HCT116 (cell line): ENCODE data around the gene DOK1. TPM values are rescaled to one million over a fixed set of nuclear protein-coding genes. Genes with fewer than 3 reads are reported as not detected.

Source experiments
- ATAC-seq: fragments of 200-7000 bp; cut with Tn5 transposase; 2 replicates; pipeline ENCODE4 v1.9.1; 2020; ENCODE audit warnings: mild to moderate bottlenecking, moderate library complexity
- BruUV-seq: library from RNA; stranded (reverse); fragments of 400-500 nt; replicated peaks from 2 replicates; lab custom pipeline; 2021; lab: Mats Ljungman, UMichigan
- CTCF ChIA-PET: fragments of 300-600 bp; sonication (Branson Sonifier 250); formaldehyde crosslinking; loops from one replicate; lab custom pipeline; 2021; ENCODE audit warnings: antibody characterized with exemption; lab: Charles Lee
- POLR2A ChIA-PET: fragments of 300-600, 350-600 bp; sonication (Branson Sonifier 250); formaldehyde crosslinking; loops from one replicate; lab custom pipeline; 2021; ENCODE audit warnings: antibody characterized with exemption; lab: Charles Lee
- RAD21 ChIA-PET, 2 experiments: fragments of 300-600 bp; sonication (Branson Sonifier 250); formaldehyde crosslinking; loops; one replicate each; lab custom pipeline; 2023; ENCODE audit warnings: low total read pairs in 2 of 2; ENCODE audit not compliant: uncharacterized antibody in 2 of 2, unreplicated experiment in 2 of 2, low non-redundant PET in 1 of 2; lab: Charles Lee
- DNase-seq: peaks from one replicate; pipeline ENCODE4 v3.0.0-alpha.2; 2010; ENCODE audit warnings: low read depth, low spot score
- H2AFZ ChIP-seq: fragments of 200-600 bp; shearing (Covaris generic), sonication (generic); 2 replicates; pipeline ENCODE4 v1.6.1; 2017; ENCODE audit warnings: low read depth, mixed run types, mixed read lengths, antibody characterized with exemption, low read length; ENCODE audit not compliant: poor library complexity, severe bottlenecking
- H3K27ac ChIP-seq: 2 replicates; pipeline ENCODE4 v1.5.1; 2012; ENCODE audit warnings: low read depth, low read length
- H3K27me3 ChIP-seq: fragments of 200-600 bp; sonication (generic); 2 replicates; pipeline ENCODE4 v1.6.1; 2016; ENCODE audit warnings: mixed run types, low read length, mixed read lengths; ENCODE audit not compliant: insufficient read depth
- H3K36me3 ChIP-seq, 2 experiments: fragments of 200-500 bp in 1 of 2; fragments of 200-600 bp in 1 of 2; sonication (Bioruptor generic) in 1 of 2; sonication (generic) in 1 of 2; 2 replicates each; pipeline versions ENCODE4 v1.5.1 to v1.6.1; 2014 to 2016; ENCODE audit warnings: low read length in 2 of 2, inconsistent platforms in 1 of 2, mixed read lengths in 1 of 2, mixed run types in 1 of 2; ENCODE audit not compliant: insufficient read depth in 2 of 2, control insufficient read depth in 1 of 2
- H3K4me1 ChIP-seq, 2 experiments: fragments of 200-600 bp in 1 of 2; sonication (generic) in 1 of 2; 2 replicates each; pipeline versions ENCODE4 v1.5.1 to v1.6.1; 2012 to 2017; ENCODE audit warnings: low read length in 2 of 2, inconsistent platforms in 1 of 2, mild to moderate bottlenecking in 1 of 2, mixed read lengths in 1 of 2, mixed run types in 1 of 2, moderate library complexity in 1 of 2; ENCODE audit not compliant: insufficient read depth in 2 of 2, control insufficient read depth in 1 of 2
- H3K4me2 ChIP-seq: fragments of 200-600 bp; sonication (generic); 2 replicates; pipeline ENCODE4 v1.6.1; 2017; ENCODE audit warnings: mixed run types, low read length, mixed read lengths
- H3K4me3 ChIP-seq, 2 experiments: fragments of 200-600 bp in 1 of 2; sonication (generic) in 1 of 2; replicated peaks in 1 of 2; 2 replicates each; pipeline ENCODE4 v1.5.1; 2011 to 2016; ENCODE audit warnings: low read length in 2 of 2, control low read depth in 1 of 2, low read depth in 1 of 2, mild to moderate bottlenecking in 1 of 2, mixed read lengths in 1 of 2, mixed run types in 1 of 2
- H3K79me2 ChIP-seq: fragments of 200-600 bp; sonication (generic); 2 replicates; pipeline ENCODE4 v1.6.1; 2017; ENCODE audit warnings: mild to moderate bottlenecking, mixed run types, low read length, moderate library complexity, mixed read lengths; ENCODE audit not compliant: insufficient read depth
- H3K9ac ChIP-seq: fragments of 200-600 bp; sonication (generic); 2 replicates; pipeline ENCODE4 v1.6.1; 2016; ENCODE audit warnings: low read length, mixed read lengths
- H3K9me2 ChIP-seq: fragments of 200-600 bp; sonication (generic), shearing (Covaris generic); 2 replicates; pipeline ENCODE4 v1.6.1; 2017; ENCODE audit warnings: mixed run types, mild to moderate bottlenecking, moderate library complexity; ENCODE audit not compliant: insufficient read depth
- H3K9me3 ChIP-seq, 2 experiments: fragments of 200-500 bp in 1 of 2; fragments of 200-600 bp in 1 of 2; sonication (Bioruptor generic) in 1 of 2; sonication (generic) in 1 of 2; 2 replicates each; pipeline ENCODE4 v1.6.1; 2014 to 2017; ENCODE audit warnings: low read length in 2 of 2, mixed read lengths in 2 of 2, inconsistent platforms in 1 of 2, low read depth in 1 of 2, mild to moderate bottlenecking in 1 of 2, mixed run types in 1 of 2, moderate library complexity in 1 of 2; ENCODE audit not compliant: control insufficient read depth in 1 of 2, insufficient read depth in 1 of 2
- H4K20me1 ChIP-seq: fragments of 200-600 bp; sonication (generic), shearing (Covaris generic); 2 replicates; pipeline ENCODE4 v1.6.1; 2017; ENCODE audit warnings: mixed run types, mild to moderate bottlenecking, moderate library complexity; ENCODE audit not compliant: insufficient read depth
- CEBPB ChIP-seq: IDR thresholded peaks from 2 replicates; pipeline ENCODE4 v1.6.1; 2012; ENCODE audit warnings: low read depth
- EGR1 ChIP-seq: IDR thresholded peaks from 2 replicates; pipeline ENCODE4 v1.6.1; 2012; ENCODE audit warnings: low read depth
- EZH2 ChIP-seq: fragments of 200-600 bp; sonication (generic); IDR thresholded peaks from 2 replicates; pipeline ENCODE4 v1.6.1; 2017; ENCODE audit warnings: antibody characterized with exemption, mixed run types
- JUND ChIP-seq: IDR thresholded peaks from 2 replicates; pipeline ENCODE4 v1.6.1; 2012
- RAD21 ChIP-seq: IDR thresholded peaks from 2 replicates; pipeline ENCODE4 v1.6.1; 2012; ENCODE audit warnings: low read depth, mild to moderate bottlenecking
- SP1 ChIP-seq: IDR thresholded peaks from 2 replicates; pipeline ENCODE4 v1.6.1; 2012; ENCODE audit warnings: low read depth
- intact Hi-C: fragments of 100-400 bp; cut with micrococcal nuclease; formaldehyde crosslinking; loops from 2 replicates; pipeline ENCODE4 v1.10.0; 2022
- total RNA-seq: library from RNA; stranded (reverse); gene quantifications from one replicate; pipeline ENCODE4 v1.2.1, GENCODE V29; 2021; ENCODE audit not compliant: unreplicated experiment
- TF ChIP-seq, protein P1 (sequence below): IDR thresholded peaks from 2 replicates; pipeline ENCODE4 v1.6.1; 2012; ENCODE audit warnings: low read depth
- TF ChIP-seq, protein P2 (sequence below): IDR thresholded peaks from 2 replicates; pipeline ENCODE4 v1.6.1; 2011; ENCODE audit warnings: mild to moderate bottlenecking, low read length, moderate library complexity; ENCODE audit not compliant: insufficient replicate concordance; ENCODE audit errors: extremely low read depth
- TF ChIP-seq, protein P3 (sequence below): IDR thresholded peaks from 2 replicates; pipeline ENCODE4 v1.6.1; 2012
- TF ChIP-seq, protein P4 (sequence below): IDR thresholded peaks from 2 replicates; pipeline ENCODE4 v1.6.1; 2012

DOK1 gene
- total RNA-seq, 1 experiment from 2014 or later: 18.8 TPM

DNA sequence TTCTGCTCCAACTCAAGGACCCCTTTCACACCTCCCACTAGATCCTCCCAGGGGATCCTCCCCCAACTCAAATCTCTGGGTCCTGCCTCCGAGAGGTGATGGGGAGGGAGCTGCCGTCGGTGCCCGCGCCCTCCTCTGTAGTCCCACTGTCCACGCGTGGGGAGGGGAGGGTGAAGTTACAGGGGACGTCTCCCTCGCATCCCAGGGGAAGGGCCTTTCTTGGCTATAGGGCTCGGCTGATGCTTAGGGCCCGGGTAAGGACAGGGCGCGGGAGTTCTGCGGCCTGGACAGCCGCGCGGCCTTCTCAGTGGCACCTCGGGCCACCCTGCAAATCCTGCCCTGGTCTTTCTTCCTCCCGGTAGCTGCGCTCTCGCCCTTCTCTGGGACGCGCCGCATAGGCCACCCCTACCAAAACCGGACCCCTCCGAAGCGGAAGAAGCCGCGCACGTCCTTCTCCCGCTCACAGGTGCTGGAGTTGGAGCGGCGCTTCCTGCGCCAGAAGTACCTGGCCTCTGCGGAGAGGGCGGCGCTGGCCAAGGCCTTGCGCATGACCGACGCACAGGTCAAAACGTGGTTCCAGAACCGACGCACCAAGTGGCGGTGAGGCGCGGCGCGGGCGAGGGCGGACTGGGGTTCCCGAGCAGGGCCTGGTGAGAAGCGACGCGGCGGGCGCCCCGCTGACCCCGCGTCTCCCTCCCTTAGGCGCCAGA, 39.1 kb upstream of the DOK1 start:
- H3K79me2 ChIP-seq: no peaks in the 10 kb centered on the region
- no peak overlapping the region for H3K4me2 ChIP-seq
- ChIA-PET POLR2A (no interaction called here), RAD21 (no interaction called here), CTCF (no interaction called here)
- no peak for ATAC-seq
- no peaks in the 10 kb centered on the region for H3K9me3 ChIP-seq
- TF ChIP-seq, protein P1, sequence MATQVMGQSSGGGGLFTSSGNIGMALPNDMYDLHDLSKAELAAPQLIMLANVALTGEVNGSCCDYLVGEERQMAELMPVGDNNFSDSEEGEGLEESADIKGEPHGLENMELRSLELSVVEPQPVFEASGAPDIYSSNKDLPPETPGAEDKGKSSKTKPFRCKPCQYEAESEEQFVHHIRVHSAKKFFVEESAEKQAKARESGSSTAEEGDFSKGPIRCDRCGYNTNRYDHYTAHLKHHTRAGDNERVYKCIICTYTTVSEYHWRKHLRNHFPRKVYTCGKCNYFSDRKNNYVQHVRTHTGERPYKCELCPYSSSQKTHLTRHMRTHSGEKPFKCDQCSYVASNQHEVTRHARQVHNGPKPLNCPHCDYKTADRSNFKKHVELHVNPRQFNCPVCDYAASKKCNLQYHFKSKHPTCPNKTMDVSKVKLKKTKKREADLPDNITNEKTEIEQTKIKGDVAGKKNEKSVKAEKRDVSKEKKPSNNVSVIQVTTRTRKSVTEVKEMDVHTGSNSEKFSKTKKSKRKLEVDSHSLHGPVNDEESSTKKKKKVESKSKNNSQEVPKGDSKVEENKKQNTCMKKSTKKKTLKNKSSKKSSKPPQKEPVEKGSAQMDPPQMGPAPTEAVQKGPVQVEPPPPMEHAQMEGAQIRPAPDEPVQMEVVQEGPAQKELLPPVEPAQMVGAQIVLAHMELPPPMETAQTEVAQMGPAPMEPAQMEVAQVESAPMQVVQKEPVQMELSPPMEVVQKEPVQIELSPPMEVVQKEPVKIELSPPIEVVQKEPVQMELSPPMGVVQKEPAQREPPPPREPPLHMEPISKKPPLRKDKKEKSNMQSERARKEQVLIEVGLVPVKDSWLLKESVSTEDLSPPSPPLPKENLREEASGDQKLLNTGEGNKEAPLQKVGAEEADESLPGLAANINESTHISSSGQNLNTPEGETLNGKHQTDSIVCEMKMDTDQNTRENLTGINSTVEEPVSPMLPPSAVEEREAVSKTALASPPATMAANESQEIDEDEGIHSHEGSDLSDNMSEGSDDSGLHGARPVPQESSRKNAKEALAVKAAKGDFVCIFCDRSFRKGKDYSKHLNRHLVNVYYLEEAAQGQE: no peak
- TF ChIP-seq, protein P2, sequence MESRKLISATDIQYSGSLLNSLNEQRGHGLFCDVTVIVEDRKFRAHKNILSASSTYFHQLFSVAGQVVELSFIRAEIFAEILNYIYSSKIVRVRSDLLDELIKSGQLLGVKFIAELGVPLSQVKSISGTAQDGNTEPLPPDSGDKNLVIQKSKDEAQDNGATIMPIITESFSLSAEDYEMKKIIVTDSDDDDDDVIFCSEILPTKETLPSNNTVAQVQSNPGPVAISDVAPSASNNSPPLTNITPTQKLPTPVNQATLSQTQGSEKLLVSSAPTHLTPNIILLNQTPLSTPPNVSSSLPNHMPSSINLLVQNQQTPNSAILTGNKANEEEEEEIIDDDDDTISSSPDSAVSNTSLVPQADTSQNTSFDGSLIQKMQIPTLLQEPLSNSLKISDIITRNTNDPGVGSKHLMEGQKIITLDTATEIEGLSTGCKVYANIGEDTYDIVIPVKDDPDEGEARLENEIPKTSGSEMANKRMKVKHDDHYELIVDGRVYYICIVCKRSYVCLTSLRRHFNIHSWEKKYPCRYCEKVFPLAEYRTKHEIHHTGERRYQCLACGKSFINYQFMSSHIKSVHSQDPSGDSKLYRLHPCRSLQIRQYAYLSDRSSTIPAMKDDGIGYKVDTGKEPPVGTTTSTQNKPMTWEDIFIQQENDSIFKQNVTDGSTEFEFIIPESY: no peak
- no peak for TF ChIP-seq CEBPB
- no peak for TF ChIP-seq SP1
- TF ChIP-seq, protein P3, sequence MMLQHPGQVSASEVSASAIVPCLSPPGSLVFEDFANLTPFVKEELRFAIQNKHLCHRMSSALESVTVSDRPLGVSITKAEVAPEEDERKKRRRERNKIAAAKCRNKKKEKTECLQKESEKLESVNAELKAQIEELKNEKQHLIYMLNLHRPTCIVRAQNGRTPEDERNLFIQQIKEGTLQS: no peak
- TF ChIP-seq, protein P4, sequence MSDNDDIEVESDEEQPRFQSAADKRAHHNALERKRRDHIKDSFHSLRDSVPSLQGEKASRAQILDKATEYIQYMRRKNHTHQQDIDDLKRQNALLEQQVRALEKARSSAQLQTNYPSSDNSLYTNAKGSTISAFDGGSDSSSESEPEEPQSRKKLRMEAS: no peak
- no peak for TF ChIP-seq EZH2
- no peak for TF ChIP-seq JUND
- TF ChIP-seq RAD21: no peak
- TF ChIP-seq EGR1: no peak
- no peak overlapping the region for H2AFZ ChIP-seq
- H3K36me3 ChIP-seq: no peaks in the 10 kb centered on the region
- no peaks in the 10 kb centered on the region for H4K20me1 ChIP-seq
- H3K9me2 ChIP-seq: no peaks in the 10 kb centered on the region
- no peak overlapping the region for H3K9ac ChIP-seq
- no peak overlapping the region for H3K4me3 ChIP-seq
- intact Hi-C loops: no loop called here
- DNase-seq: no peak
- no TSS peak for BruUV-seq
- no peaks in the 10 kb centered on the region for H3K4me1 ChIP-seq
- H3K27me3 ChIP-seq: no peaks in the 10 kb centered on the region
- H3K27ac ChIP-seq: no peak overlapping the region
